Colonic mucosa (tissue), 4 donors: ENCODE measurements around the gene C1QTNF7. TPM values are rescaled to one million over a fixed set of nuclear protein-coding genes. Genes with fewer than 3 reads are reported as not detected.

ENCODE experiments used
- DNase-seq: peaks from one replicate; pipeline ENCODE4 v3.0.0-alpha.2; 2020
- H3K27ac ChIP-seq: fragments of 200-600 bp; one replicate; pipeline ENCODE4 v1.8.0; 2021
- H3K27me3 ChIP-seq: fragments of 200-600 bp; one replicate; pipeline ENCODE4 v1.8.0; 2021
- H3K36me3 ChIP-seq: fragments of 200-600 bp; one replicate; pipeline ENCODE4 v1.8.0; 2021
- H3K4me1 ChIP-seq: fragments of 200-600 bp; one replicate; pipeline ENCODE4 v1.8.0; 2021; ENCODE audit warnings: mild to moderate bottlenecking
- H3K4me3 ChIP-seq: fragments of 200-600 bp; one replicate; pipeline ENCODE4 v1.8.0; 2021
- H3K9ac ChIP-seq, 2 donors: one replicate each; pipeline ENCODE4 v1.7.0; 2013; ENCODE audit warnings: control low read depth in 2 of 2, low read depth in 2 of 2, low read length in 2 of 2
- H3K9me3 ChIP-seq: fragments of 200-600 bp; one replicate; pipeline ENCODE4 v1.8.0; 2021
- intact Hi-C: fragments of 100-400 bp; cut with DNase I; formaldehyde crosslinking; loops from one replicate; pipeline ENCODE4 v1.14.1; 2022
- total RNA-seq, 2 donors: library from RNA; stranded (reverse); fragmentation: NEBNext Ultra II Directional in 1 of 2; extraction: Animal tissue kit (Norgen Biotek cat#: 25700) in 1 of 2; gene quantifications; one replicate each; pipeline ENCODE4 v1.2.1, GENCODE V29; 2021
- TF ChIP-seq, protein P1 (sequence below): fragments of 200-600 bp; IDR thresholded peaks from one replicate; pipeline ENCODE4 v1.8.0; 2022; ENCODE audit warnings: antibody characterized with exemption, mild to moderate bottlenecking
- donor health status: healthy.
- donor health status: DM: no; HTN: no; CAD: no.
- donor health status: DM: no; HTN: no; CAD: no.

Gene C1QTNF7
- total RNA-seq, 2 donors from 2014 or later = 0.94 to 4.2 TPM

GRCh38 chr4:15493411-15493810 lies 65.6 kb downstream of the C1QTNF7 start:
- H3K9ac ChIP-seq = no peak overlapping the region
- H3K27ac ChIP-seq = no peak overlapping the region
- H3K27me3 ChIP-seq = no peaks in the 10 kb centered on the region
- H3K4me3 ChIP-seq = no peak overlapping the region
- DNase-seq = no peak
- TF ChIP-seq, protein P1, sequence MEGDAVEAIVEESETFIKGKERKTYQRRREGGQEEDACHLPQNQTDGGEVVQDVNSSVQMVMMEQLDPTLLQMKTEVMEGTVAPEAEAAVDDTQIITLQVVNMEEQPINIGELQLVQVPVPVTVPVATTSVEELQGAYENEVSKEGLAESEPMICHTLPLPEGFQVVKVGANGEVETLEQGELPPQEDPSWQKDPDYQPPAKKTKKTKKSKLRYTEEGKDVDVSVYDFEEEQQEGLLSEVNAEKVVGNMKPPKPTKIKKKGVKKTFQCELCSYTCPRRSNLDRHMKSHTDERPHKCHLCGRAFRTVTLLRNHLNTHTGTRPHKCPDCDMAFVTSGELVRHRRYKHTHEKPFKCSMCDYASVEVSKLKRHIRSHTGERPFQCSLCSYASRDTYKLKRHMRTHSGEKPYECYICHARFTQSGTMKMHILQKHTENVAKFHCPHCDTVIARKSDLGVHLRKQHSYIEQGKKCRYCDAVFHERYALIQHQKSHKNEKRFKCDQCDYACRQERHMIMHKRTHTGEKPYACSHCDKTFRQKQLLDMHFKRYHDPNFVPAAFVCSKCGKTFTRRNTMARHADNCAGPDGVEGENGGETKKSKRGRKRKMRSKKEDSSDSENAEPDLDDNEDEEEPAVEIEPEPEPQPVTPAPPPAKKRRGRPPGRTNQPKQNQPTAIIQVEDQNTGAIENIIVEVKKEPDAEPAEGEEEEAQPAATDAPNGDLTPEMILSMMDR = no peak
- H3K4me1 ChIP-seq = no peaks in the 10 kb centered on the region
- H3K9me3 ChIP-seq = no peaks in the 10 kb centered on the region
- intact Hi-C loops = no loop called here
- H3K36me3 ChIP-seq = no peaks in the 10 kb centered on the region

DNA sequence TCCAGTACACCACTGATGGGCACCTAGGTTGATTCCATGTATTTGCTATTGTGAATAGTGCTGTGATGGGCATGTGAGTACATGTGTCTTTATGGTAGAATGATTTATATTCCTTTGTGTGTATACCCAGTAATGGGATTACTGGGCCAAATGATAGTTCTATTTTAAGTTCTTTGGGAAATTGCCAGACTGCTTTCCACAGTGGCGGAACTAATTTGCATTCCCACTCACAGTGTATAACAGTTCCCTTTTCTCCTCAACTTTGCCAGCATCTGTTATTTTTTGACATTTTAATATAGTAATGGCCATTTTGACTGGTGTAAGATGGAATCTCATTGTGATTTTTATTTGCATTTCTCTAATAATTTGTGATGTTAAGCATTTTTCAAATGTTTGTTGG lies 67.8 kb downstream of the C1QTNF7 start:
- Histone ChIP-seq H3K9me3 (no peaks in the 10 kb centered on the region), H3K27ac (no peak overlapping the region), H3K36me3 (no peaks in the 10 kb centered on the region), H3K4me1 (no peaks in the 10 kb centered on the region), H3K4me3 (no peak overlapping the region), H3K9ac (no peak overlapping the region), H3K27me3 (no peaks in the 10 kb centered on the region)
- TF ChIP-seq, protein P1 = no peak
- intact Hi-C loops = no loop called here
- DNase-seq = no peak

Other genes with a start within 250 kb of the C1QTNF7 start
- gene CC2D2A, start 41.8 kb downstream of the C1QTNF7 start, total RNA-seq = 1 to 10 TPM; 2.6 to 8.3 TPM
- 10 to 100 TPM; 43.4 to 52.1 TPM for gene FBXL5, start 227.3 kb downstream of the C1QTNF7 start, total RNA-seq